Measurements from ENCODE around the gene NOXO1.
"Not testable (repeated sequence)": the region's sequence is repeated elsewhere in the genome, so short reads cannot be mapped to it uniquely, and the experiment has no call there.

Gene NOXO1

GRCh38 chr16:1940273-1941161 lies 40.8 kb downstream of the NOXO1 start:
- no peak for DNase-seq

GRCh38 chr16:1939833-1940232 lies 41.4 kb downstream of the NOXO1 start:
- DNase-seq = not testable (repeated sequence)

DNA sequence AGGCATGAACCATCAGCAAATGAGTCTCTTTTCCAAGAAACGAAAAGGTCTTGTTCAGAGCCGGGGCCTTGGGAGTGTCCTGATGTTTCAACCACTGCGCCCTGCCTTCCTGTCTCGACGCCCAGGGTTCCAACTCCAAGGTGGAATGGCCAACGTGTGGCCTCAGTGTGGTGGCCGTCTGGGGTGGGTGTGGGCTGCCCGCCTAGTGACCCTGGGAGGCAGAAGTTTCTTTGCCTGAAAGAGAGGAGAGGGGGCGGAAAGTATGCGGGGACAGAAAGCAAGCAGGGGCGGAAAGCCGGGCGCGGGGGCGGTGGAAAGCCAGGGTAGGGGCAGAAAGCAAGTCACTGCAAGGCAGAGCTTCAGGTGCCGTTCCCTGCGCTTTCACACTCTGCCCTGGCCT lies 42.4 kb downstream of the NOXO1 start:
- no peak for DNase-seq

DNA sequence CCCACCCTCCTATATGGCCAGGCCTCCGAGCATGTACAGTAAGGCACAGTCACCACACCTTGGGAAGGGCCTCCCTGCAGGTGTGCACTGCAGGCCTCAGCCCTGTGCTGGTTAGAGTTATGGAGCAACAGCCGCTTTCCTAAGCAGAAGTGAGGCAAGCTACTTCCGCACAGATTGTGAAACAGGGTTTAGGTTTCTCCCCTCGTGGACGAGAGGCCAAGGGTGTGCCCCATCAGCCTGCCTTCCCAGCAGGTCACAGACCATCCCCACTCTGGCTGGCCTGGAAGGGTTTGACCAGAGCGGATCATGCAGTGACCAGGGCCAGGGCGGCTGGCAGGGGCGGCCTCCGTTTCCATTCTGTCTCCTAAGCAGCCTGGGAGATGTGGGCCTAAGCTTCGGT lies 43.0 kb downstream of the NOXO1 start:
- no peak for DNase-seq

DNA sequence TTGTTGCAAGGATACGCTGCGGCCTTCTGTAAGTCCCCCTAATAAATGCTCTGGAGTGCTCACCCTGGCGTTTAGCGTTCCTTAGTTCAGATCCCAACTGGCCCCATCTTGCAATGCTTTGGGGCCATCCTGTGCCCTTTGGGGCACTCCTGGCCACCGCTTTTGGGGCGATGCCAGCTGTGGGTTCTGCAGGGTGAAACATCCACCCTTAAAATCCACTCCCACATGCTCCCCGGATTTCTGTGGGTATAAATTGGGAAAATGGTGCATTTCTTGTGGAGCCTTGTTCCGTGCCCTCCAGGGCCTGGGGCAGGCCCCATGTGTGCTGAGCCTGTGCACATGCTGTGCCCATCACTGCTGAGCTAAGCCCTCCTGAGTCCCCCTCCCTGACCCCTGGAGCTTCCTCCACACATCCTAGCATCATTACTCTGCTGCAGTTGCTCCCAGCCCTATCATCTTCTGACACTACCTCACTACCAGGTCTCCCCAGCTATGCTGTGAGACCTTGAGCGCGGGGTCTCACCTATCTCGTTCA lies 44.3 kb downstream of the NOXO1 start:
- no peak for DNase-seq

DNA sequence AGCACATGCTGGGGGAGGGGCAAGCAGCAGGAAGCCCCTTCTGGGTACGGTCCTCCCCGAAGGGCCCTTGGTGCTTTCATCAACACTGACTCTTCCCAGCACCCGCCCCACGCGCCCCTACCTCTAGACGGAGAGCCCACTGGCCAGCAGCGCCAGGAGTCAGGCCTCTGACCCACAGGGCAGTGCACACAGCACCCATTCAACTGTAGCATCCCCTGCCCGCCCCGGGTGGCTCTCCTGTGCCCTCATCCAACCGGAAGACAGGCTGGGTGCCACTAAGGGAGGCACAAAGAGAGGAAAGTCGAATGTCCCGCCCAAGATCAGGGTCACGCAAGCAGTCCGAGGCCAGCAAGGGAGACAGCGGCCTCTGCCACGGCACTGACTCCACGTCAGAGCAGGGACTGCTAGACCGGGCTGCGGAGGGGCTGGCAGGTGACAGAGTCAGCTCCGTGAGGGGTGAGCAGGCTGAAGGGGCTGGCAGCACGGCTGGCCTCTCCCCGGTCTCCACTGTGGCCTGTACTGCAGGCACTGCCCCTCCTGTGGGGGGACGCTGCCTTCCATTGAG lies 48.1 kb downstream of the NOXO1 start:
- no peak for DNase-seq

- DNase-seq = no peak
Measured at GRCh38 chr16:1932050-1933028, 48.9 kb downstream of the NOXO1 start.

DNA sequence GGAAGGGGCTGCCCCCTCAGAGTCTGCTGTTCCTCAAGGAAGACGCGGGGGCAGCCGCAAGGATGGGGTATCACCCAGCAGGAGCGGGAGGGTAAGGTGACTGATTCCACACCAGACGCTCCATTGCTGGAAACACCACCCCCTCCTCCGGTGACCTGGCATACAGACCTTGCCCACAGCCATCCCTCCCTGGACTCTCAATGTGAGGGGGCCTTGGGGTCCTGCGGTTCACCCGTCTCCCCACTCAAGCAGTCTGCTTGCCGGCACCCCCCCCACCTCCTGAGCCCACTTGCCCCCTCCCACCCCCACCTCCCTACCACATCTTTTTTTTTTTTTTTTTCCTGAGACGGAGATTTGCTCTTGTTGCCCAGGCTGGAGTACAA lies 50.9 kb downstream of the NOXO1 start:
- DNase-seq = no peak

GRCh38 chr16:1929578-1930337 lies 51.5 kb downstream of the NOXO1 start:
- peak; percentile 34 to 39 for DNase-seq

DNA sequence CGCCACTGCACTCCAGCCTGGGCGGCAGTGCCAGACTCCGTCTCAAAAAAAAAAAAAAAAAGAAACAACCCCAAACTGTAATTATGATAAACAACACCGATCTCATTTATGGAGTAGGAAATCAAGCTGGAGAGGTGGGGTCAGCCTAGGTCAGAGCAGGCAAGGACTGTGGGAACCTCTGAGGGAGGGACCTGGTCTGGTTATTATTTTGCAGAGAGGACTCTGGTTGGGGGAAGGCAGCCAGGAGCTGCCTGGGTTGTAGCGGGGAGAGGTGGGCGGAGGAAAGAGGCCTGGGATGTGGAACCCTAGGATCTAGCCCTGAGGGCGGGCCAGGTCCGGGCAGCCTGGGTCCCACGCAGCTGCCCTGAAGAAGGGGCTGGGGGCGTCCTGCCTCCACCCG lies 52.2 kb downstream of the NOXO1 start:
- DNase-seq = peak in 1 of 2 experiments; percentile 6

Data from Kasumi-1 (cell line).